Gastroesophageal sphincter (tissue), 4 donors: ENCODE data around the gene MYCBP2. TPM values are rescaled to one million over a fixed set of nuclear protein-coding genes. Genes with fewer than 3 reads are reported as not detected.
"Not testable (repeated sequence)": the region's sequence is repeated elsewhere in the genome, so short reads cannot be mapped to it uniquely, and the experiment has no call there.

ENCODE experiments used
- ATAC-seq: fragments of 150-250 bp; one replicate; pipeline ENCODE4 v1.9.1; 2016; ENCODE audit warnings: mild to moderate bottlenecking, moderate library complexity
- H3K27ac ChIP-seq, 4 donors: fragments of 200-600 bp; sonication (generic) in 3 of 4; 1 replicate in 3 of 4; 2 replicates in 1 of 4; pipeline ENCODE4 v1.5.1; 2016 to 2019
- H3K27me3 ChIP-seq: fragments of 200-600 bp; sonication (generic); one replicate; pipeline ENCODE4 v1.5.1; 2019
- H3K36me3 ChIP-seq, 2 donors: fragments of 200-600 bp; sonication (generic); one replicate each; pipeline ENCODE4 v1.5.1; 2019; ENCODE audit warnings: control low read depth in 1 of 2
- H3K4me1 ChIP-seq, 3 donors: fragments of 200-600 bp; sonication (generic); 1 replicate in 2 of 3; 2 replicates in 1 of 3; pipeline ENCODE4 v1.5.1; 2016 to 2019; ENCODE audit warnings: control low read depth in 2 of 3
- H3K4me3 ChIP-seq, 2 donors: fragments of 200-600 bp; sonication (generic); one replicate each; pipeline ENCODE4 v1.5.1; 2019; ENCODE audit warnings: mild to moderate bottlenecking in 1 of 2, moderate library complexity in 1 of 2
- H3K9me3 ChIP-seq, 3 donors: fragments of 200-600 bp; sonication (generic); one replicate each; pipeline ENCODE4 v1.5.1; 2017 to 2019; ENCODE audit warnings: control low read depth in 2 of 3
- CTCF ChIP-seq, 4 experiments: fragments of 200-600 bp in 2 of 4; fragments of 450-650 bp in 2 of 4; sonication (generic) in 1 of 4; IDR thresholded peaks; one replicate each; pipeline ENCODE4 v1.5.1; 2017 to 2019; ENCODE audit warnings: antibody characterized with exemption in 4 of 4, mild to moderate bottlenecking in 2 of 4, moderate library complexity in 2 of 4
- EP300 ChIP-seq: sonication (generic); formaldehyde crosslinking; IDR thresholded peaks from one replicate; pipeline ENCODE4 v1.6.1; 2017; ENCODE audit warnings: antibody characterized with exemption, mild to moderate bottlenecking
- POLR2A ChIP-seq, 2 donors: fragments of 450-650 bp; IDR thresholded peaks; one replicate each; pipeline ENCODE4 v1.6.1; 2017; ENCODE audit warnings: antibody characterized with exemption in 2 of 2, mild to moderate bottlenecking in 2 of 2, moderate library complexity in 1 of 2
- POLR2AphosphoS5 ChIP-seq: sonication (generic); formaldehyde crosslinking; IDR thresholded peaks from one replicate; pipeline ENCODE4 v1.6.1; 2017; ENCODE audit warnings: antibody characterized with exemption
- WGBS, 2 donors: methylation state at CpG; one replicate each; pipeline ENCODE4 v1.1.5; 2018; ENCODE audit warnings: low coverage in 1 of 2; 5-methylcytosine and 5-hydroxymethylcytosine counted together
- total RNA-seq, 4 donors: library from RNA; depleted of rRNA; stranded (reverse); fragments of >200 nt; gene quantifications; one replicate each; pipeline ENCODE4 v1.1.0, GENCODE V29; 2016

The MYCBP2 gene
- total RNA-seq, 4 donors from 2014 or later: 116 to 148 (median 119) TPM

GRCh38 chr13:77349365-77349764, 22.5 kb upstream of the MYCBP2 start:
- ATAC-seq: no peak

GRCh38 chr13:77347351-77347750, 20.5 kb upstream of the MYCBP2 start:
- not testable (repeated sequence) for H3K27ac ChIP-seq, ATAC-seq
- WGBS, 2 donors: no CpG with 5 or more reads among the region's 3 CpGs

More at GRCh38 chr13:77349365-77349764, 22.5 kb upstream of the MYCBP2 start:
- no peaks in the 10 kb centered on the region for H3K27me3 ChIP-seq
- no peak overlapping the region for H3K4me3 ChIP-seq
- WGBS, 2 donors: 43 to 90% methylated on average over 1 of the region's 1 CpG
- no peaks in the 10 kb centered on the region for H3K9me3 ChIP-seq
- H3K4me1 ChIP-seq: no peaks in the 10 kb centered on the region
- H3K36me3 ChIP-seq: no peaks in the 10 kb centered on the region
- H3K27ac ChIP-seq: no peak overlapping the region
- TF ChIP-seq CTCF (IDR thresholded peaks at IDR 0.05) (no peak), EP300 (no peak), POLR2AphosphoS5 (no peak), POLR2A (IDR thresholded peaks at IDR 0.05) (no peak)

GRCh38 chr13:77345150-77345780, 18.4 kb upstream of the MYCBP2 start:
- no peaks in the 10 kb centered on the region for H3K27me3 ChIP-seq
- H3K4me3 ChIP-seq: no peak overlapping the region
- WGBS, 2 donors: 52 to 61% methylated on average over 2 of the region's 2 CpGs
- no peaks in the 10 kb centered on the region for H3K36me3 ChIP-seq
- no peak overlapping the region for H3K27ac ChIP-seq
- ATAC-seq: no peak
- H3K4me1 ChIP-seq: no peaks in the 10 kb centered on the region
- TF ChIP-seq POLR2A (IDR thresholded peaks at IDR 0.05) (no peak), EP300 (no peak), CTCF (IDR thresholded peaks at IDR 0.05) (no peak), POLR2AphosphoS5 (no peak)
- H3K9me3 ChIP-seq: no peaks in the 10 kb centered on the region

More at GRCh38 chr13:77347351-77347750, 20.5 kb upstream of the MYCBP2 start:
- H3K9me3 ChIP-seq, H3K27me3 ChIP-seq, H3K4me1 ChIP-seq, H3K4me3 ChIP-seq, H3K36me3 ChIP-seq: not testable (repeated sequence)

- no peak for ATAC-seq
- no peaks in the 10 kb centered on the region for H3K4me1 ChIP-seq
- no peaks in the 10 kb centered on the region for H3K27me3 ChIP-seq
- no peaks in the 10 kb centered on the region for H3K36me3 ChIP-seq
- H3K27ac ChIP-seq: no peak overlapping the region
- TF ChIP-seq POLR2AphosphoS5: no peak
- no peak for TF ChIP-seq EP300
- no peak for TF ChIP-seq CTCF (IDR thresholded peaks at IDR 0.05)
- TF ChIP-seq POLR2A (IDR thresholded peaks at IDR 0.05): no peak
- H3K9me3 ChIP-seq: no peaks in the 10 kb centered on the region
- 77 to 90% methylated on average over 3 to 4 of the region's 4 CpGs for WGBS, 2 donors
- H3K4me3 ChIP-seq: no peak overlapping the region
Measured at GRCh38 chr13:77343841-77344240, 16.9 kb upstream of the MYCBP2 start.

DNA sequence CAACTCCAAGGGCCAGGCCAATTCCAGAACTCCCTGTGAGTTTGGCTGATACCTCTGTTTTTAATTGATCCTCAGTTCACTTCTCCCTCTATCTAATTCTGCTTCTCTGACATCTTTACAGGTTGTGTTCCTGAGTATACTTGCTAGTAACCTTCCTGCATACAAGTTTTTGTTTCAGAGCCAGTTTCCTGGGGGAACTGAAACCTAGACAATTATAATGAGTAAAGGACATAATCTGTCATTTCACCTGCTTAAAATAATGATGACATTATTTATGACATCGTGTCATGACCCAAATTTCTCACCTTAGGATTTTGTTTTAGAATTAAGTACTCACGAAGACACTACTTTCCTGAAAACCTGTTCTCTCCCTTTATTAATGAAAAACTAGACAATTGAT, 12.5 kb upstream of the MYCBP2 start:
- WGBS, 2 donors: 72 to 86% methylated on average over 2 of the region's 2 CpGs
- no peaks in the 10 kb centered on the region for H3K36me3 ChIP-seq
- H3K4me1 ChIP-seq: no peaks in the 10 kb centered on the region
- no peak for TF ChIP-seq EP300
- no peak for TF ChIP-seq POLR2AphosphoS5
- TF ChIP-seq POLR2A (IDR thresholded peaks at IDR 0.05): no peak
- TF ChIP-seq CTCF (IDR thresholded peaks at IDR 0.05): no peak
- H3K9me3 ChIP-seq: no peaks in the 10 kb centered on the region
- H3K27me3 ChIP-seq: no peaks in the 10 kb centered on the region
- H3K27ac ChIP-seq: no peak overlapping the region
- H3K4me3 ChIP-seq: no peak overlapping the region
- ATAC-seq: no peak
